Fibroblast of lung (primary cell): Measurements from ENCODE around the gene CA9.

ENCODE experiments used
- CTCF ChIP-seq, 2 donors: IDR thresholded peaks in 1 of 2; conservative IDR thresholded peaks in 1 of 2; 1 replicate in 1 of 2; 2 replicates in 1 of 2; pipeline ENCODE4 v1.5.1; 2011 to 2012; ENCODE audit warnings: low read length in 2 of 2, control low read depth in 1 of 2, inconsistent platforms in 1 of 2, low read depth in 1 of 2, mild to moderate bottlenecking in 1 of 2
- EZH2 ChIP-seq: IDR thresholded peaks from 2 replicates; pipeline ENCODE4 v1.5.1; 2012; ENCODE audit warnings: low read length, control low read depth, mild to moderate bottlenecking; ENCODE audit errors: missing control alignments

DNA sequence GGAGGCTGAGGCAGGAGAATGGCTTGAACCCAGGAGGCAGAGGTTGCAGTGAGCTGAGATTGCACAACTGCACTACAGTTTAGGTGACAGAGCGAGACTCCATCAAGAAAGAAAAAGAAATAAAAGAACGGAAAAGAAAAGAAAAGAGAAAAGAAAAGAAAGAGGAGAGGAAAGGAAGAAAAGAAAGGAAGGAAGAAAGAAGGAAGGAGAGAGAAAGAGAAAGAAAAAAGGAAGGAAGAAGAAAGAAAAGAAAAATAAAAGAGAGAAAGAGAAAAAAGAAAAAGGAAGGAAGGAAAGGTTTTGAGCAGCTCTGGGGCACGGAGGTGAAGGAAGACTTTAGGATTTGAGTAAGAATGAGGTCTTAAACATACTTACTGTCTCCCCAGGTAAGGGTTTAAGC, 39.9 kb downstream of the CA9 start:
- TF ChIP-seq CTCF (conservative IDR thresholded peaks at IDR 0.05 in 1 of 2, IDR thresholded peaks at IDR 0.05 in 1 of 2; ENCODE audit: low read depth in 1 of 2, low read length in 2 of 2) (no peak), EZH2 (no peak)
